WTC11 (cell line): ENCODE measurements around the gene ANKRD9. TPM values are rescaled to one million over a fixed set of nuclear protein-coding genes. Genes with fewer than 3 reads are reported as not detected.

Experiments
- ATAC-seq: fragments of 200-7000 bp; cut with Tn5 transposase; 2 replicates; pipeline ENCODE4 v1.10.0; 2021; ENCODE audit warnings: mild to moderate bottlenecking, moderate library complexity
- CTCF ChIA-PET: fragments of 300-600 bp; sonication (Branson Sonifier 250); formaldehyde crosslinking; loops from one replicate; lab custom pipeline; 2021; ENCODE audit warnings: antibody characterized with exemption; lab: Charles Lee
- POLR2A ChIA-PET: fragments of 350-600 bp; sonication (Branson Sonifier 250); formaldehyde crosslinking; loops from one replicate; lab custom pipeline; 2021; ENCODE audit warnings: antibody characterized with exemption; lab: Charles Lee
- DNase-seq: peaks from one replicate; pipeline ENCODE4 v3.0.0; 2021; ENCODE audit warnings: low spot score
- H3K27ac Mint-ChIP-seq: 2 replicates; pipeline ENCODE4 v1.8.0; 2021; ENCODE audit warnings: mixed read lengths
- H3K27me3 Mint-ChIP-seq: 2 replicates; pipeline ENCODE4 v1.8.0; 2021; ENCODE audit warnings: low read depth, mild to moderate bottlenecking, moderate library complexity, mixed read lengths
- H3K36me3 Mint-ChIP-seq: 2 replicates; pipeline ENCODE4 v1.8.0; 2021; ENCODE audit warnings: mixed read lengths
- H3K4me1 Mint-ChIP-seq: 2 replicates; pipeline ENCODE4 v1.8.0; 2022; ENCODE audit warnings: mixed read lengths
- H3K4me3 Mint-ChIP-seq: 2 replicates; pipeline ENCODE4 v1.8.0; 2021; ENCODE audit warnings: mild to moderate bottlenecking, moderate library complexity, mixed read lengths
- H3K9me3 Mint-ChIP-seq: 2 replicates; pipeline ENCODE4 v1.8.0; 2021; ENCODE audit warnings: mixed read lengths
- AFF4 ChIP-seq: sonication (generic); formaldehyde crosslinking; IDR thresholded peaks from 2 replicates; pipeline ENCODE4 v1.8.1; 2023; ENCODE audit warnings: mild to moderate bottlenecking, missing genetic modification reagents, borderline replicate concordance
- ARID4B ChIP-seq: sonication (generic); formaldehyde crosslinking; IDR thresholded peaks from 2 replicates; pipeline ENCODE4 v1.8.0; 2023; ENCODE audit warnings: missing genetic modification reagents, mild to moderate bottlenecking, borderline replicate concordance
- ATF1 ChIP-seq: sonication (generic); formaldehyde crosslinking; IDR thresholded peaks from 2 replicates; pipeline ENCODE4 v1.8.1; 2023; ENCODE audit warnings: mild to moderate bottlenecking, moderate library complexity, missing genetic modification reagents
- CTCF ChIP-seq: fragments of 200-600 bp; IDR thresholded peaks from 2 replicates; pipeline ENCODE4 v1.8.0; 2022; ENCODE audit warnings: antibody characterized with exemption
- E2F5 ChIP-seq: sonication (generic); formaldehyde crosslinking; IDR thresholded peaks from 2 replicates; pipeline ENCODE4 v1.8.1; 2022; ENCODE audit warnings: mild to moderate bottlenecking, moderate library complexity, missing genetic modification reagents
- JAZF1 ChIP-seq: fragments of 250-450 bp; sonication (Bioruptor Pico); IDR thresholded peaks from 2 replicates; pipeline ENCODE4 v1.9.0; 2021; ENCODE audit warnings: moderate library complexity, mild to moderate bottlenecking, inconsistent platforms
- MLX ChIP-seq: sonication (generic); formaldehyde crosslinking; IDR thresholded peaks from 2 replicates; pipeline ENCODE4 v1.8.1; 2023; ENCODE audit warnings: mild to moderate bottlenecking, missing genetic modification reagents, moderate library complexity
- SMAD3 ChIP-seq: sonication (generic); formaldehyde crosslinking; IDR thresholded peaks from 2 replicates; pipeline ENCODE4 v1.8.0; 2022; ENCODE audit warnings: missing genetic modification reagents, mild to moderate bottlenecking, borderline replicate concordance
- SMAD4 ChIP-seq: sonication (generic); formaldehyde crosslinking; IDR thresholded peaks from 2 replicates; pipeline ENCODE4 v1.8.0; 2022; ENCODE audit warnings: mild to moderate bottlenecking, missing genetic modification reagents
- ZBTB21 ChIP-seq: sonication (generic); formaldehyde crosslinking; IDR thresholded peaks from 2 replicates; pipeline ENCODE4 v1.8.1; 2023; ENCODE audit warnings: mild to moderate bottlenecking, missing genetic modification reagents, borderline replicate concordance
- ZNF263 ChIP-seq: sonication (generic); formaldehyde crosslinking; IDR thresholded peaks from 2 replicates; pipeline ENCODE4 v1.8.1; 2022; ENCODE audit warnings: low read depth, mild to moderate bottlenecking, moderate library complexity, missing genetic modification reagents
- ZNF281 ChIP-seq: sonication (generic); formaldehyde crosslinking; IDR thresholded peaks from 2 replicates; pipeline ENCODE4 v1.8.0; 2023; ENCODE audit warnings: mild to moderate bottlenecking, missing genetic modification reagents
- ZNF671 ChIP-seq: fragments of 250-450 bp; sonication (Bioruptor Pico); IDR thresholded peaks from 2 replicates; pipeline ENCODE4 v1.8.0; 2021; ENCODE audit warnings: mild to moderate bottlenecking
- total RNA-seq: library from RNA; stranded (reverse); gene quantifications from 3 replicates; pipeline ENCODE4 v1.2.3, GENCODE V29; 2021

The ANKRD9 gene
- total RNA-seq, 1 experiment from 2014 or later: 63.8 TPM

- H3K4me1 Mint-ChIP-seq: peaks cover 15% of the 10 kb centered on the region
- no peak overlapping the region for H3K27ac Mint-ChIP-seq
- POLR2A ChIA-PET: no interaction called here
- no peaks in the 10 kb centered on the region for H3K27me3 Mint-ChIP-seq
- ATAC-seq (no peak), DNase-seq (no peak)
- H3K4me3 Mint-ChIP-seq: no peak overlapping the region
- H3K36me3 Mint-ChIP-seq: no peaks in the 10 kb centered on the region; the same call in 1 of the 2 replicates
- H3K9me3 Mint-ChIP-seq: no peaks in the 10 kb centered on the region
- CTCF ChIA-PET: interaction anchor here (1.0 to 2.1 kb wide), 2 partner anchors 8 to 68 kb away, joined by 5 read pairs; no protein-coding TSS in a partner anchor
- TF ChIP-seq ZNF671 (CRISPR knock-in tag) (no peak), CTCF (no peak), JAZF1 (CRISPR knock-in tag) (no peak), ARID4B (CRISPR knock-in tag) (no peak), MLX (CRISPR knock-in tag) (no peak), ZNF263 (no peak), SMAD4 (no peak), AFF4 (CRISPR knock-in tag) (no peak), E2F5 (CRISPR knock-in tag) (no peak)
These were observed 3.0 kb downstream of the ANKRD9 start for GRCh38 chr14:102506626-102506925.

GRCh38 chr14:102505775-102506625 lies 3.6 kb downstream of the ANKRD9 start:
- CTCF ChIA-PET: interaction anchor here (1.0 to 2.1 kb wide), 2 partner anchors 8 to 68 kb away, joined by 5 read pairs; no protein-coding TSS in a partner anchor
- no peak overlapping the region; the same call in 1 of the 2 replicates for H3K27ac Mint-ChIP-seq
- ATAC-seq (no peak), DNase-seq (no peak)
- POLR2A ChIA-PET: no interaction called here
- H3K4me1 Mint-ChIP-seq: peaks cover 15% of the 10 kb centered on the region
- no peaks in the 10 kb centered on the region; the same call in 1 of the 2 replicates for H3K36me3 Mint-ChIP-seq
- H3K27me3 Mint-ChIP-seq: no peaks in the 10 kb centered on the region
- H3K4me3 Mint-ChIP-seq: no peak overlapping the region
- H3K9me3 Mint-ChIP-seq: no peaks in the 10 kb centered on the region
- TF ChIP-seq SMAD3 (CRISPR knock-in tag): no peak
- no peak for TF ChIP-seq ATF1 (CRISPR knock-in tag)
- TF ChIP-seq ARID4B (CRISPR knock-in tag): no peak
- TF ChIP-seq ZNF281 (CRISPR knock-in tag): no peak
- no peak for TF ChIP-seq ZNF671 (CRISPR knock-in tag)
- no peak for TF ChIP-seq ZBTB21 (CRISPR knock-in tag)
